Renal cortical epithelial cell (primary cell): ENCODE results near the gene KHDRBS1. TPM values are rescaled to one million over a fixed set of nuclear protein-coding genes. Genes with fewer than 3 reads are reported as not detected.
"Not testable (repeated sequence)": the region's sequence is repeated elsewhere in the genome, so short reads cannot be mapped to it uniquely, and the experiment has no call there.

Experiments
- DNase-seq: peaks from one replicate; pipeline ENCODE4 v3.0.0-alpha.2; 2011; ENCODE audit warnings: low read depth
- total RNA-seq: library from RNA; depleted of rRNA; stranded (reverse); fragments of >200 nt; gene quantifications from 2 replicates; pipeline ENCODE4 v1.2.3, GENCODE V29; 2014

The KHDRBS1 gene, protein sequence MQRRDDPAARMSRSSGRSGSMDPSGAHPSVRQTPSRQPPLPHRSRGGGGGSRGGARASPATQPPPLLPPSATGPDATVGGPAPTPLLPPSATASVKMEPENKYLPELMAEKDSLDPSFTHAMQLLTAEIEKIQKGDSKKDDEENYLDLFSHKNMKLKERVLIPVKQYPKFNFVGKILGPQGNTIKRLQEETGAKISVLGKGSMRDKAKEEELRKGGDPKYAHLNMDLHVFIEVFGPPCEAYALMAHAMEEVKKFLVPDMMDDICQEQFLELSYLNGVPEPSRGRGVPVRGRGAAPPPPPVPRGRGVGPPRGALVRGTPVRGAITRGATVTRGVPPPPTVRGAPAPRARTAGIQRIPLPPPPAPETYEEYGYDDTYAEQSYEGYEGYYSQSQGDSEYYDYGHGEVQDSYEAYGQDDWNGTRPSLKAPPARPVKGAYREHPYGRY
- 49.0 and 118 TPM in 2 replicates for total RNA-seq

- DNase-seq = peak; percentile 94
Observed at GRCh38 chr1:32013386-32014198, at the start of gene KHDRBS1. Gene KHDRBS1 (plus strand): TSS chr1:32013868. CDS start chr1:32013996, 128 bp downstream.

GRCh38 chr1:31970873-31971272, 42.8 kb upstream of the KHDRBS1 start:
- no peak for DNase-seq

- peak; percentile 66 for DNase-seq
Observed at GRCh38 chr1:31976401-31976800, 37.3 kb upstream of the KHDRBS1 start.

DNA sequence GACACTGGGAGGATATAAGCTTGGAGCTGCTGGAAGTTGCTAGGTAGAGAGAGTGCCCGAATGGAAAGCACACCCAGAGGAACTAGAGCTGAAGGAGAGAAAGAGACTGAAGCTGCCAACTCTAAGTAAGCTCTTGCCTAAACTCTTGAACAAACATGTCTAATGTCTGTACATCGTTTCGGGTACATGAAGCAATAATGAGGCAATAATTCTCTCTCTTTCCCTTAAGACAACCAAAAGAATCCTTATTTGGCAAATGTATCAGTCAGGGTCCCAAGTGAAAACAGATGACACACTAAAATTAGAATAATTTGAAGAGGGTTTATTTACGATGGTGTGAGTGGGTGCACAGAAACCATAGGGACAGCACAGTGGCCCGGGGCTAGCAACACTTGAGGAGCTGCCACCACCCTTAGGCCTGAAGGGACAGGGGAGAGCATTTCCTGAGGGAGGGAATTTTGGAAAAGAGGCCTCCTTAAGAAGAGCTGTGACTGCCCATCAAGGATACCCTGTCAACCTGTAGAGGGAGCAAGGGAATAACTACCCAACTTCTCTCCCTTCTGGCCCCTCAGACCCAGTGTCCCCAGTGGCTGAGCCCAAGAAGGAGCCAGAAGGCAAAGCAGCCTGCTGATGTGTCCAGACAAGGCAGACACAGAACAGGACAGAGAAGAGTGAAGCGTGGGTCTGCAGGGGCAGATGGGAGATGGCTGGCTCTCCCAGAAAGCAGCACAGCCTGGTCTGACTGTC, 36.1 kb upstream of the KHDRBS1 start:
- peak; percentile 33 for DNase-seq

GRCh38 chr1:31978843-31979400, 34.7 kb upstream of the KHDRBS1 start:
- no peak for DNase-seq

DNA sequence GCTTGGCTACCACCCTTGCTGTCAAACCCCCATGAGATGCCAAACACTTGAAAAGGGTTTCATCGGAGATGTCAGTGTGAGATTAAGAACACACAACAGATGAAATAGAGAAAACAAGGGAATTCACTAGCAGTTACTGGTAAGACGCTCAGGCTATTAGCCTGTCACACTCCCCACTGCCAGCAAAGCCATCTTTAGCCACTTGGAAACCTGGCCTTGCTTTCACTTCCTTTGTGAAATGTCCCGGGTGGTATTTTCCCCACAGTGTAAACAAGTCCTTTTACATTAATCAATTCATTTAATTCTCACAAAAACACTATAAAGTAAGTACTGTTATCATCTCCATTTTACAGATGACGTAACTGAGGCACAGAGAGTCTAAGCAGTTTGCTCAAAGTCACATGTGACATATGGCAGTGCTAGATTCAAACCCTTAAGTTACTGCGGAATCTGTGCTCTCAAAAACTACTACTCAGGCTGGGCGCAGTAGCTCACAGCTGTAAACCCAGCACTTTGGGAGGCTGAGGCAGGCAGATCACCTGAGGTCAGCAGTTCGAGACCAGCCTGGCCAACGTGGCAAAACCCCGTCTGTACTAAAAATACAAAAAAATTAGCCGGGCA, 32.7 kb upstream of the KHDRBS1 start:
- no peak for DNase-seq

DNA sequence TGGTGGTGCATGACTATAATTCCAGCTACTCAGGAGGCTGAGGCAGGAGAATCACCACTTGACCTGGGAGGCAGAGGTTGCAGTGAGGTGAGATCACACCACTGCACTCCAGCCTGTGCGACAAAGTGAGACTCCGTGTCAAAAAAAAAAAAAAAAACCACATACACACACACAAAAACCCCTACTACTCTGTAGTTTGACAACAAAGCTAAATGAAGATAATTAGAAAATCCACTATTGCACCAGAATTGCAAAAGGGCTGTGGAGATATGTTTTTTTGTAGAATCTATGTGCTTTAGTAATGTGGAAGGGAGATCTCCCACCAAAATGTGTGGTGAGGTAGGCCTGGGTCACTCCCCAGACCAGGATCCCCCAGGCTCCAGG, 32.2 kb upstream of the KHDRBS1 start:
- DNase-seq = no peak

DNA sequence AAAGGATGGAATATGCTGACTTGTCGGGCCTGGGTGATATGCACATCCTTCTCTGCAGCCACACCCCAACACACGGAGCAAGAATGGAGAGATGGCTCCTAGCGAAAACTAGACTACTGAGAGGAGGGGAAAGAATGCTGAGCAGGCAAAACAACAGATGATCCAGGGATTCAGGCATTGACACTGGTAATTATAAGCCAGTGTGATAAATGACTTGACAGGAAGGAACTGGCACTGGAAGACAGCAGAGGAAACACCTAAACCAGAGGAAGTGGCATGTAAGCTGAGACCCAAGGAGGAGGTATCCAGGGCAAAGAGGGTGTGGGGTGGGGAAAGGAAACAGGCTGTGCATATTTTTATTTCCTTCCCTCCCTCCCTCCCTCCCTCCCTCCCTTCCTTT, 31.7 kb upstream of the KHDRBS1 start:
- DNase-seq = peak; percentile 32

GRCh38 chr1:31984419-31985347, 29.0 kb upstream of the KHDRBS1 start:
- peak; percentile 19 for DNase-seq

- no peak for DNase-seq
Observed at GRCh38 chr1:31985430-31985829, 28.2 kb upstream of the KHDRBS1 start.

GRCh38 chr1:31987135-31987619, 26.5 kb upstream of the KHDRBS1 start:
- no peak for DNase-seq

GRCh38 chr1:31989964-31990363, 23.7 kb upstream of the KHDRBS1 start:
- no peak for DNase-seq

DNA sequence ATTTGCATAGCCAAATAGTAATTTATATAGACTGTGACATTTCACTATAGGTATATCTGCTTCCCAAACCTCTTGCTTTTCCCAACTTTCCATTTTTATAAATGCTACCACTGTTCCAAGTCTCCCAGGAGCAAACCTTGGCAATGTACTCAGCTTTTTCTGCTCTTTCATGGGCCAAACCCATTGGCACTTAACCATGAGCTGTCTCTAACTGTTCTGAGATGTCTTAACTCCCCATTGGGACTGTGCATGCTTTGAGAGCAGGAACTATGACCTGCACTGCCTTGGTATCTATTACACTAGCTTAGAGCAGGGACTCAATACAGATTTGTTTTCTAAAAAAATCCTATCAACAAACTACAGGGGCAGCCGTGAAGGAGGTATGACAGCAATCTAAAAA, 22.5 kb upstream of the KHDRBS1 start:
- no peak for DNase-seq

GRCh38 chr1:31995263-31995662, 18.4 kb upstream of the KHDRBS1 start:
- no peak for DNase-seq

DNA sequence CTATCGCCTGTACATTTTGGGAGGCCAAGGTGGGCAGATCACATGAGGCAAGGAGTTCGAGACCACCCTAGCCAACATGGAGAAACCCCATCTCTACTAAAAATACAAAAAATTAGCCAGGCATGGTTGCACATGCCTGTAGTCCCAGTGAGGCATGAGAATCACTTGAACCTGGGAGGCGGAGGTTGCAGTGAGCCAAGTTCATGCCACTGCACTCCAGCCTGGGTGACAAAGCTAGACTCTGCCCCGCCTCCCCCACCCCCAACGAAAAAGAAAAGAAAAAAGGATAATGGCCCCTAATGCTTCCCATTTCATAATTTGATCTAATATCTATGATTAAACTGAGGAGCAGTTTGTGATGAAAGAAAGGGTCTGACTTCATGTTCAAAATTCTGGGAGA, 17.5 kb upstream of the KHDRBS1 start:
- not testable (repeated sequence) for DNase-seq

GRCh38 chr1:32001863-32002262, 11.8 kb upstream of the KHDRBS1 start:
- DNase-seq = no peak

DNA sequence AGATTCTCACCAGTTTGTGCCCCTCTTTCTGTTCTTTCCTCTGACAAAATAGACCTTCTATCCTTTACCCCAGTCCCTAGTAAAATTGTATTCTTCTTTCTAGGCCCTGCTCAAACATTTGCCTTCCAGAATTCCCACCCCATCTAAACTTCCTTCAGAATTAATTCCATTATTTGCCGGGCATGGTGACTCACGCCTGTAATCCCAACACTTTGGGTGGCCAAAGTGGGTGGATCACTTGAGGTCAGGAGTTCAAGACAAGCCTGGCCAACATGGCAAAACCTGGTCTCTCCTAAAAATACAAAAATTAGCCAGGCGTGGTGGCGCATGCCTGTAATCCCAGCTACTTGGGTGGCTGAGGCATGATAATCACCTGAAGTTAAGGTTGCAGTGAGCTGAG, 11.4 kb upstream of the KHDRBS1 start:
- DNase-seq = not testable (repeated sequence)

- DNase-seq = no peak
Observed at GRCh38 chr1:32005522-32005921, 8.1 kb upstream of the KHDRBS1 start.

DNA sequence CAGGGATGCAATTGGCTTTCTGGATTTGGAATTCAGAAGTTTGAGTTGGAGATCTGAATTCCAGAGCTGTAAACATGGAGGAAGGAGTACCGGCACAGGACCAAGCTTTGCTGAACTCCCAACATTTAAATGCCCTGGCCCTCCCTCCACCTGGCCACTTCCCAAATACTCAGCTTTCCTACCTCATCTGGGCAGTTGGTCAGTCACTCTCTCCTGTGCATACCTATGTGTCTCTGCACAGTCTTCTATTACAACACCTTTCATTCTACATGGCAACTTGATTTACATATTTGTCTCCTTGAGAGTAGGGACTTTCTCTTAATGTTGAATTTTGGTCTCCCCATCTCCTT, 6.1 kb upstream of the KHDRBS1 start:
- DNase-seq = no peak

DNA sequence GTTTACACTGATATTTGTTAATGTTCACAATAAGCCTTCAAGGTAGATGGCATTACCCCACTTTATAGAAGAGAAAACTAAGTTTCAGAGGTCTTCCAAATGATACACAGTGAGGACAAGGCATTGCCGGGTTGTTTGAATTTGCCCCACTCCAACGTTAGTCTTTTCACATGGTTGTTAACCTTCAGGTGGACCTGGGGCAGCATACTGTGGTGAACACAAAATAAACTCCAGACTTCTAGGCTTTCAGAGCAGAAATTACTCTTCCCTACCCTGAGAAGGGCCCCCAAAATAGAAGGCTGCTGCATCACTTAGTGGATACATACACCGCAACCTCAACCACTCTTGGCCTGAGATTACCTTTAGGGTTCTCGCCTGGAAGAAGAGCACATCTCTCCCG, 3.4 kb upstream of the KHDRBS1 start:
- no peak for DNase-seq
